Measurements from ENCODE around the gene SMIM10.
"Not testable (repeated sequence)": the region's sequence is repeated elsewhere in the genome, so short reads cannot be mapped to it uniquely, and the experiment has no call there.

SMIM10 gene

GRCh38 chrX:134990801-134991481, at the start of gene SMIM10:
Gene SMIM10, plus strand, starts transcription at chrX:134990991. Its CDS starts 105 bp downstream, at chrX:134991096.
- Mint-ChIP-seq H3K27me3 (peaks cover 14% of the 10 kb centered on the region), H3K4me1 (peaks cover 16% of the 10 kb centered on the region), H3K27ac (peak within 1 kb of the TSS; percentile 89), H3K36me3 (ENCODE audit: low read depth) (no peaks in the 10 kb centered on the region), H3K4me3 (peak within 1 kb of the TSS; percentile 81), H3K9me3 (no peaks in the 10 kb centered on the region)
- ATAC-seq, result peak; percentile 93
- peak; percentile 55 for DNase-seq

- not testable (repeated sequence) for ATAC-seq, H3K4me3 Mint-ChIP-seq, H3K27ac Mint-ChIP-seq
Measured at GRCh38 chrX:134946364-134946763, 44.4 kb upstream of the SMIM10 start.

GRCh38 chrX:134948333-134949241, 42.2 kb upstream of the SMIM10 start:
- H3K27ac Mint-ChIP-seq, result no peak overlapping the region
- no peaks in the 10 kb centered on the region for H3K27me3 Mint-ChIP-seq
- no peaks in the 10 kb centered on the region for H3K36me3 Mint-ChIP-seq (ENCODE audit: low read depth)
- no peak for DNase-seq
- H3K4me3 Mint-ChIP-seq, result no peak overlapping the region
- no peaks in the 10 kb centered on the region for H3K4me1 Mint-ChIP-seq
- ATAC-seq, result no peak
- no peaks in the 10 kb centered on the region for H3K9me3 Mint-ChIP-seq

More at GRCh38 chrX:134946364-134946763, 44.4 kb upstream of the SMIM10 start:
- not testable (repeated sequence) for H3K36me3 Mint-ChIP-seq (ENCODE audit: low read depth); DNase-seq; H3K4me1 Mint-ChIP-seq; H3K27me3 Mint-ChIP-seq; H3K9me3 Mint-ChIP-seq

- Mint-ChIP-seq H3K27me3 (no peaks in the 10 kb centered on the region), H3K4me1 (no peaks in the 10 kb centered on the region), H3K9me3 (no peaks in the 10 kb centered on the region), H3K36me3 (ENCODE audit: low read depth) (no peaks in the 10 kb centered on the region), H3K4me3 (no peak overlapping the region), H3K27ac (no peak overlapping the region)
- ATAC-seq, result no peak
- DNase-seq, result no peak
Measured at GRCh38 chrX:134949271-134949670, 41.5 kb upstream of the SMIM10 start.

GRCh38 chrX:134957836-134958235, 33.0 kb upstream of the SMIM10 start:
- ATAC-seq, result no peak
- Mint-ChIP-seq H3K9me3 (no peaks in the 10 kb centered on the region), H3K27me3 (peaks cover 10% of the 10 kb centered on the region), H3K4me3 (no peak overlapping the region), H3K4me1 (no peaks in the 10 kb centered on the region), H3K36me3 (ENCODE audit: low read depth) (no peaks in the 10 kb centered on the region), H3K27ac (no peak overlapping the region)
- DNase-seq, result no peak

GRCh38 chrX:134960366-134960765, 30.4 kb upstream of the SMIM10 start:
- H3K4me3 Mint-ChIP-seq; H3K36me3 Mint-ChIP-seq (ENCODE audit: low read depth); H3K9me3 Mint-ChIP-seq; H3K4me1 Mint-ChIP-seq; ATAC-seq; DNase-seq; H3K27ac Mint-ChIP-seq: not testable (repeated sequence)
- peaks cover 14% of the 10 kb centered on the region for H3K27me3 Mint-ChIP-seq

GRCh38 chrX:134963041-134963440, 27.8 kb upstream of the SMIM10 start:
- Mint-ChIP-seq H3K36me3 (ENCODE audit: low read depth) (no peaks in the 10 kb centered on the region), H3K27ac (no peak overlapping the region), H3K27me3 (peaks cover 14% of the 10 kb centered on the region), H3K9me3 (no peaks in the 10 kb centered on the region), H3K4me3 (no peak overlapping the region), H3K4me1 (no peaks in the 10 kb centered on the region)
- ATAC-seq, result no peak
- no peak for DNase-seq

- no peaks in the 10 kb centered on the region for H3K4me1 Mint-ChIP-seq
- no peaks in the 10 kb centered on the region for H3K36me3 Mint-ChIP-seq (ENCODE audit: low read depth)
- no peak overlapping the region for H3K27ac Mint-ChIP-seq
- no peak overlapping the region for H3K4me3 Mint-ChIP-seq
- no peak for ATAC-seq
- no peaks in the 10 kb centered on the region for H3K9me3 Mint-ChIP-seq
- no peak for DNase-seq
- peaks cover 3% of the 10 kb centered on the region for H3K27me3 Mint-ChIP-seq
Measured at GRCh38 chrX:134969726-134970125, 21.1 kb upstream of the SMIM10 start.

- H3K36me3 Mint-ChIP-seq (ENCODE audit: low read depth), result no peaks in the 10 kb centered on the region
- no peak overlapping the region for H3K27ac Mint-ChIP-seq
- no peak for DNase-seq
- peaks cover 5% of the 10 kb centered on the region for H3K27me3 Mint-ChIP-seq
- no peaks in the 10 kb centered on the region for H3K4me1 Mint-ChIP-seq
- no peak for ATAC-seq
- no peak overlapping the region for H3K4me3 Mint-ChIP-seq
- no peaks in the 10 kb centered on the region for H3K9me3 Mint-ChIP-seq
Measured at GRCh38 chrX:134971926-134972325, 18.9 kb upstream of the SMIM10 start.

- peaks cover 6% of the 10 kb centered on the region for H3K27me3 Mint-ChIP-seq
- ATAC-seq (no peak), DNase-seq (no peak)
- no peak overlapping the region for H3K27ac Mint-ChIP-seq
- no peaks in the 10 kb centered on the region for H3K9me3 Mint-ChIP-seq
- no peaks in the 10 kb centered on the region for H3K4me1 Mint-ChIP-seq
- H3K36me3 Mint-ChIP-seq (ENCODE audit: low read depth), result no peaks in the 10 kb centered on the region
- no peak overlapping the region for H3K4me3 Mint-ChIP-seq
Measured at GRCh38 chrX:134975516-134975915, 15.3 kb upstream of the SMIM10 start.

GRCh38 chrX:134981910-134982309, 8.9 kb upstream of the SMIM10 start:
- Mint-ChIP-seq H3K36me3 (ENCODE audit: low read depth) (no peaks in the 10 kb centered on the region), H3K4me3 (no peak overlapping the region), H3K4me1 (no peaks in the 10 kb centered on the region), H3K9me3 (no peaks in the 10 kb centered on the region), H3K27ac (no peak overlapping the region), H3K27me3 (peaks cover 2% of the 10 kb centered on the region)
- no peak for ATAC-seq
- no peak for DNase-seq

- DNase-seq, result no peak
- Mint-ChIP-seq H3K9me3 (no peaks in the 10 kb centered on the region), H3K4me3 (no peak overlapping the region), H3K4me1 (no peaks in the 10 kb centered on the region), H3K27ac (no peak overlapping the region), H3K36me3 (ENCODE audit: low read depth) (no peaks in the 10 kb centered on the region), H3K27me3 (peaks cover 2% of the 10 kb centered on the region)
- no peak for ATAC-seq
Measured at GRCh38 chrX:134982748-134983147, 8.0 kb upstream of the SMIM10 start.

- Mint-ChIP-seq H3K4me3 (no peak overlapping the region), H3K36me3 (ENCODE audit: low read depth) (no peaks in the 10 kb centered on the region), H3K27ac (no peak overlapping the region), H3K9me3 (no peaks in the 10 kb centered on the region), H3K4me1 (peaks cover 5% of the 10 kb centered on the region), H3K27me3 (peaks cover 4% of the 10 kb centered on the region)
- no peak for DNase-seq
- ATAC-seq, result no peak
Measured at GRCh38 chrX:134985479-134985878, 5.3 kb upstream of the SMIM10 start.

GRCh38 chrX:134990475-134990800, 353 bp upstream of the SMIM10 start:
- Mint-ChIP-seq H3K4me3 (peak overlapping the region; percentile 71), H3K9me3 (no peaks in the 10 kb centered on the region), H3K27ac (peak overlapping the region; percentile 75), H3K27me3 (peaks cover 14% of the 10 kb centered on the region), H3K36me3 (ENCODE audit: low read depth) (no peaks in the 10 kb centered on the region), H3K4me1 (peaks cover 16% of the 10 kb centered on the region)
- DNase-seq, result no peak
- ATAC-seq, result no peak

- H3K9me3 Mint-ChIP-seq, result no peaks in the 10 kb centered on the region
- no peaks in the 10 kb centered on the region for H3K27me3 Mint-ChIP-seq
- DNase-seq (no peak), ATAC-seq (no peak)
- H3K36me3 Mint-ChIP-seq (ENCODE audit: low read depth), result no peaks in the 10 kb centered on the region
- no peaks in the 10 kb centered on the region for H3K4me1 Mint-ChIP-seq
- no peak overlapping the region for H3K4me3 Mint-ChIP-seq
- H3K27ac Mint-ChIP-seq, result no peak overlapping the region
Measured at GRCh38 chrX:134997646-134998045, 6.9 kb downstream of the SMIM10 start.
